GM12875 (cell line): ENCODE results near the gene PPP1R14B.

ENCODE experiments used
- H3K4me3 ChIP-seq: one replicate; pipeline ENCODE4 v1.5.1; 2011; ENCODE audit warnings: low read depth, low read length, control low read depth
- TF ChIP-seq, protein P1 (sequence below): IDR thresholded peaks from 2 replicates; pipeline ENCODE4 v1.5.1; 2011; ENCODE audit warnings: low read depth, mild to moderate bottlenecking, control low read depth, inconsistent platforms, low read length, moderate library complexity, borderline replicate concordance; ENCODE audit not compliant: insufficient read depth

PPP1R14B gene

DNA sequence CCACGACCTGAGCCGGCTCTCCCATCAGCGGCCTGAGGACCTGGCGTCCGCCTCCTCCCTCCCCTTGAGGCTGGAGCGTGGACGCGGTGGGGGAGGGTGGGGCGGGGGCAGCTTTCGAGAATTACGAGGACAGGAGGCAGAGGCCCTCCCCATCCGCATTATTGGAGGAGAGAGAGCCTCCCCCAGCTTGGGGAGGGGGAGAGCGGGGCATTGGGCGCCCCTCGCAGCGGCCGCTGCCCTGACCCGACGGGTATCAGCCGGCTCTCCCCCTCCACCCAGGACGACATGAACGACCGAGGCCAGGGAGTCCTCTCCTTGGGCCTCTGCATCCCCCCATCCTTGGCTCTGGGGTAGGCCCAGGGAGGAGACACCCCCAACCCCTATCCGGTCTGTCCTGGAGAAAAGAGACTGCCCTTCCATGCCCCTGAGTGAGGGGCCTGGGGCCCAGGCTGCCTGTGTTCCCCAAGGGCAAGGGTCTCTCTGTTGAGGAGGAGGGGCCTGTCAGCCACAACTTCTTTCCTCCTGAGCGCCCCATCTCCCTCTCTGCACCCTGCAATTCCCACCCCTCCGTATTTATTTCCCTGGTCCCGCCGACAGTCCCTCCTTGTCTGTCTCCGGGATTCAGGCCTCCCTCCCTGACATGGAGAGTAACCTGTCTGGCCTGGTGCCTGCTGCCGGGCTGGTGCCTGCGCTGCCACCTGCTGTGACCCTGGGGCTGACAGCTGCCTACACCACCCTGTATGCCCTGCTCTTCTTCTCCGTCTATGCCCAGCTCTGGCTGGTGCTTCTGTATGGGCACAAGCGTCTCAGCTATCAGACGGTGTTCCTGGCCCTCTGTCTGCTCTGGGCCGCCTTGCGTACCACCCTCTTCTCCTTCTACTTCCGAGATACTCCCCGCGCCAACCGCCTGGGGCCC, 39.4 kb upstream of the PPP1R14B start:
- peak overlapping the region; percentile 79 for H3K4me3 ChIP-seq
- TF ChIP-seq, protein P1, sequence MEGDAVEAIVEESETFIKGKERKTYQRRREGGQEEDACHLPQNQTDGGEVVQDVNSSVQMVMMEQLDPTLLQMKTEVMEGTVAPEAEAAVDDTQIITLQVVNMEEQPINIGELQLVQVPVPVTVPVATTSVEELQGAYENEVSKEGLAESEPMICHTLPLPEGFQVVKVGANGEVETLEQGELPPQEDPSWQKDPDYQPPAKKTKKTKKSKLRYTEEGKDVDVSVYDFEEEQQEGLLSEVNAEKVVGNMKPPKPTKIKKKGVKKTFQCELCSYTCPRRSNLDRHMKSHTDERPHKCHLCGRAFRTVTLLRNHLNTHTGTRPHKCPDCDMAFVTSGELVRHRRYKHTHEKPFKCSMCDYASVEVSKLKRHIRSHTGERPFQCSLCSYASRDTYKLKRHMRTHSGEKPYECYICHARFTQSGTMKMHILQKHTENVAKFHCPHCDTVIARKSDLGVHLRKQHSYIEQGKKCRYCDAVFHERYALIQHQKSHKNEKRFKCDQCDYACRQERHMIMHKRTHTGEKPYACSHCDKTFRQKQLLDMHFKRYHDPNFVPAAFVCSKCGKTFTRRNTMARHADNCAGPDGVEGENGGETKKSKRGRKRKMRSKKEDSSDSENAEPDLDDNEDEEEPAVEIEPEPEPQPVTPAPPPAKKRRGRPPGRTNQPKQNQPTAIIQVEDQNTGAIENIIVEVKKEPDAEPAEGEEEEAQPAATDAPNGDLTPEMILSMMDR, result 0 out of 2 replicates have a peak, but pooled peaks have one; percentile 7

DNA sequence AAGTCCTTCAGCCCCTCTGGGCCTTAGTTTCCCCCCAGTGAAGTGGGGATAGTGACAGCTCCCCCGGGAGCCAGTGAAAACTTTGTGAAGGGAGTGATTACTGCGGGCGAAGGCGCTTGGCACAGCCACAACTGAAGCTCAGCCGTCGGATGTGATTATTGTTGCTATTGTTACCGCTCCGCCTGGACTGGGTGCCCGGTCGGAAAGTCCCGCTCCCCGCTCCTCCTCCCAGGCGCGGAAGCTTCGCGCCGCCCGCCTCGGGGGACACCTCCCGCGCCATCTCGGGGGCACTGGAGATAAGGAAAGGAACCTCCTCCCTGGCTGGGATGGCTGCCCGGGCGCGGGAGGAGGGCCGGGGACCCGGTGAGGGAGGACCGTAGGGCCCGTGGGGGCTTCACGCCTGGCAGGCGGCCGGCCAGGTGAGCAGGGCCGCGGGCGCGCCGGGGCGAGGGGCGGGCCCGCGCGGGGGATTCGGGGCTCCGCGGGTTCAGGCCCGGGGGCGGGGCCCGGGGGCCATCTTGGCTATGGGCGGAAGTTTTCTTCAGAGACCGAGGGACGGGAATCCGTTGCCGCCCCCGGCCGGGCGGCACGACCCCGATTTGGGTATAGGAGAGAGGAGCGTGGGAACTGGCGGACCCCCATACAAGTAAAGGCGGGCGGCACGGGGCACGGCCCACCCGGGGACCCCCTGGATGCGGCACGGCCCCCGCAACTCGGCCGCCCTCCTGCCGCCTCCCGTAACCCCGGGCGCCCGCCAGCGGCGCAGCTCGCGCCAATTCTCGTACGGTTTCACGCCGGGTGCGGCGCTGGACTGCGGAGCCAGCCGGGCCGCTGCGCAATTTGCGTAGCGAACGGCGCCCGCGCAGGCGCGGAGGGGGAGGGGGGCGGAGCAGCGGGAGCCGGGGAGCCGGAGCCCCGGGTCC, 38.5 kb upstream of the PPP1R14B start, which contains the start of gene GPR137:
Gene GPR137 (plus strand): TSS at position 887 of the 923 bp plus-strand sequence. CDS start 677 bp downstream, outside the sequence.
- H3K4me3 ChIP-seq, result peak within 1 kb of the TSS; percentile 79
- TF ChIP-seq, protein P1, result no peak

DNA sequence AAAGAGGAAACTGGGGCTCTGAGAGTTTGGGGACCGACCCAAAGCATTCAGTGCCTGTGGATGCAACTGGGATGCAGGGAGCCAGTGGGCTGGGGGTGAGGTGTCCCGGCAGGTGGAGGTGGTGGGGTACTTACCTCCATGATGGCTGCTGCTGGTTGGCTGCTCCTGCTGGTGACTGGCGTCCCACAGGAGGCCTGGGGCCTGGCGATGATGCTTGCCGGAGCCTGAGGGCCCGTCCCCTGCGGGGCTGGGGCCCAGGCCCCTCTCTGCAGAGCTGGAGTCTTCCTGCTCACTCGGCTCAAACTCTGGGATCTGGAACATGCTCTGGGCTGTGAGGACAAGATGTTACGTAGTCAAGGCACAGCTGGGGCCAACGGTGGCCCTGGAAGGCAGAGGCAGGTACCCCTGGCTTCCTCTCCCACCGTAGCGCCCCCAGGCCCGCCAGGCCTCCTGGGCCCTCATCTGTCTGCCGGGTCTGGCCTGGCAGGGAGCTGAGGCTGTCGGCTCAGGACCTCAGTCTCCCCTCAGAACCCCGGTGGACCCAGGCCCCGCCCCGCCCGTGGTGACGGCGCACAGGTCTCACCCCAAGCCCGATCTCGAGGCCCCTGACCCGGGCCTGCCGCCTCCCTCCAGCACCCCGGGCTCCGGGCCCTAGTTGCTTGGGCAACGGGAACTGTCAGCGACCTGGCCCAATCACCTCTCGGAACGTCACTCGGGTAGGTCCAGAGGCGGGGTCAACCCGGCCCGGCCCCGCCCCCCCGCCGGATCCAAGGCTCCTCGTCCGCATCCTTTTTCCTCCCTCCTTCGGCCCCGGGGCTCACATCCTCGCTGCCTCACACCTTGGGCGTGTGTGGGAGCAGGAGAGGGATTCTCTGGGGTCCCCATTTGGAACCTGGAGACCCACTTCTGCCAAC, 37.6 kb upstream of the PPP1R14B start, which contains the start of gene BAD:
Gene BAD (minus strand): TSS at position 618 of the 914 bp plus-strand sequence. CDS start 297 bp downstream, at position 321.
- H3K4me3 ChIP-seq, result peak within 1 kb of the TSS; percentile 79
- TF ChIP-seq, protein P1, result no peak

DNA sequence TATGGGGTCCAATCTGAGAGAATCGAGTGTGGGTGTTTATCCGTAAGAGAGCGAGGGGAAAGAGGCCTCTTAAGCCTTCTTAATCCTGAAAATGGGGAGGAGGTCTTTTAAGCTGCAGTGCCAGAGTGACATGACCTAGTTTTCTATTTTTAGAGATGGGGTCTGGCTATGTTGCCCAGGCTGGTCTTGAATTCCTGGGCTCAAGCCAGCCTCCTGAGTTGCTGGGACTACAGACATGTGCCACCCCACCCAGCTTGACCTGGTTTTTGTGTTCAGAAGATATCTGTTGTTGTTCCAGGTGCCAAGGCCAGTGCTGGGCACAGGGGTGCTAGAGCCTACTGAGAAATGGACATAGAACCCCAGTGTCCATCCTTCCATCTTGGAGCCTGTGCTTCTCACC, 36.3 kb upstream of the PPP1R14B start:
- no peak overlapping the region for H3K4me3 ChIP-seq
- TF ChIP-seq, protein P1, result no peak

DNA sequence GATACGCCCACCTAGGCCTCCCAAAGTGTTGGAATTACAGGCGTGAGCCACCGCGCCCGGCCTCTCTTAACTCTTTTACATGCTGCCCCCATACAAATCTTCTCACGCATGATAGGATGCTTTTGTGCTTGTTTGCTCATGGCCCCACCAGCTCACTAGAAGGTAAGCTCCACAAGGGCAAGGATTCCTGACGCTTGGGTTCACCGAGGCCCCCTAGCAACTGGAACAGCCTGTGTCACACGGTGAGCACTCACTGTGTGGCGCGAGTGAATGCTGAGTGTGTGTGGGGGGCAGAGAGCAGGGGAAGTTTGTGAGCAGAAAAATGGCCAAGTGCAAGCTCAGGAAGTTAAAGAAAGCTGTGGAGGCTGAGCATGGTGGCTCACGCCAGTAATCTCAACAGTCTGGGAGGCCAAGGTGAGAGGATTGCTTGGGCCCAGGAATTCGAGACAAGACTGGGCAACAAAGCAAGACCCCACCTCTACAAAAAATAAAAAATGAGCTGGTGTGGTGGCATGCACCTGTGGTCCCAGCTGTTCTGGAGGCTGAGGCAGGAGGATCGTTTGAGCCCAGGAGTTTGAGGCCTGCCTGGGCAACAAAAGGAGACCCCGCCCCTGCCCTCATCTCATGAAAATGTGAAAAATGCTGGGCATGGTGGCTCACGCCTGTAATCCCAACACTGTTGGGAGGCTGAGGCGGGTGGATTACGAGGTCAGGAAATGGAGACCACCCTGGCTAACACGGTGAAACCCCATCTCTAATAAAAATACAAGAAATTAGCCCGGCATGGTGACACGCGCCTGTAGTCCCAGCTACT, 35.4 kb upstream of the PPP1R14B start:
- TF ChIP-seq, protein P1, result no peak
- no peak overlapping the region for H3K4me3 ChIP-seq
